MG63 (cell line): ENCODE data around the gene OR5A2. TPM values are rescaled to one million over a fixed set of nuclear protein-coding genes. Genes with fewer than 3 reads are reported as not detected.
A peak's percentile ranks its signal among the peaks of the same experiment; 100 is the strongest.
"Not testable (repeated sequence)": the region's sequence is repeated elsewhere in the genome, so short reads cannot be mapped to it uniquely, and the experiment has no call there.

ENCODE experiments used
- DNase-seq: peaks from one replicate; pipeline ENCODE4 v3.0.0-alpha.2; 2020
- H3K27me3 ChIP-seq: fragments of 250-450 bp; sonication (Bioruptor Pico); 2 replicates; pipeline ENCODE4 v1.5.1; 2020; ENCODE audit warnings: mild to moderate bottlenecking, moderate library complexity
- H3K36me3 ChIP-seq: fragments of 250-450 bp; sonication (Bioruptor Pico); 2 replicates; pipeline ENCODE4 v1.5.1; 2020; ENCODE audit warnings: mild to moderate bottlenecking, moderate library complexity
- H3K4me3 ChIP-seq: fragments of 250-450 bp; sonication (Bioruptor Pico); 2 replicates; pipeline ENCODE4 v1.5.1; 2020; ENCODE audit warnings: mild to moderate bottlenecking, moderate library complexity
- H3K9me3 ChIP-seq: fragments of 250-450 bp; sonication (Bioruptor Pico); 2 replicates; pipeline ENCODE4 v1.5.1; 2020; ENCODE audit warnings: mild to moderate bottlenecking, moderate library complexity
- total RNA-seq: library from RNA; depleted of rRNA; stranded (reverse); fragments of >200 nt; shearing (Covaris generic); gene quantifications from 2 replicates; pipeline ENCODE4 v1.2.3, GENCODE V29; 2014; ENCODE audit warnings: low replicate concordance; rRNA removed

Gene OR5A2
- total RNA-seq: not detected in 2 replicates

- no peaks in the 10 kb centered on the region for H3K36me3 ChIP-seq
- no peak for DNase-seq
- no peaks in the 10 kb centered on the region for H3K27me3 ChIP-seq
Measured at GRCh38 chr11:59426361-59427067, at the start of gene OR5A2. Gene OR5A2, minus strand, starts transcription at chr11:59426413. Its CDS starts 3,460 bp downstream, at chr11:59422953.

DNA sequence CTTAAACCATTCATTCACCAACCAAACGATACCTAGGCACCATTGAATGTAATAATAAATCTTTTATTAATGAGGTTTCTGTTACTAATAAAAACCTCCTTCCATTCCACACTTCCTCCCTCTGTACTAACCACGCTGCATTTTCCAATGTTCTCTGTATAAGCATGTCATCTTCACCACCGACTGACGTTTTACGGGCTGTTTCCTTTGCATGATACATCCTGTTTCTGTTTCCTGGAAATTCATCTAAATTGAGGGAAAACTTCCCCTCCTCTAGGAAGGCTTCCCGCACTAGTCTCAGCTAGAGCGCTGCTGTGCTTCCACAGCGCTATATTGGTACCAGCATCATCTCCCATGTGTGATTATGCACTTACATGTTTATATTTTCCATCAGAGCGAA is 49.0 kb upstream of the OR5A2 start:
- Histone ChIP-seq H3K36me3 (no peaks in the 10 kb centered on the region), H3K4me3 (no peak overlapping the region)

More at GRCh38 chr11:59426361-59427067, at the start of gene OR5A2:
- H3K4me3 ChIP-seq: no peak within 1 kb of the TSS
- H3K9me3 ChIP-seq: no peaks in the 10 kb centered on the region

DNA sequence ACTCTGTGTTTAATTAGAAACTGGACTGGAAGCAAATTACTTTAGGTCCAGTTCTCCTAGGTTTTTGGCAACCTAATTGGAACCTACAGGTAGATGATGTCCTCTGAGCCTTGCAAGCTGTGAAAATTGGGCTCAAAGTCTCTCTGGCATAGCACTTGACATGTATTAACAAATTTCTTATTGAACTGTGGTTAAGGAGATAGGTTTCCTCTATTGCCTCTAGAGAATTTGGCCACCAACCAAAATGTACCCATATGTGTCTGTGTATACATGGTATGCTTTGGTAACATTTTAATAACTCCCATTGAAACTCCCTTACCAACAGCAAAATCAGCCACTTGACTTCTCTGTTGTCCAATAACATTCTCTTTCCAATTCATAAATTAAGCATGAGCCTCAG is 46.8 kb upstream of the OR5A2 start, which contains the start of gene OR4D10:
Gene OR4D10 (plus strand): TSS at position 301 of the 400 bp plus-strand sequence. CDS start 4,115 bp downstream, outside the sequence.
- Histone ChIP-seq H3K9me3 (no peaks in the 10 kb centered on the region), H3K27me3 (no peaks in the 10 kb centered on the region), H3K4me3 (no peak within 1 kb of the TSS), H3K36me3 (no peaks in the 10 kb centered on the region)
- DNase-seq: no peak

More for the DNA sequence above, 49.0 kb upstream of the OR5A2 start:
- Histone ChIP-seq H3K27me3 (no peaks in the 10 kb centered on the region), H3K9me3 (no peaks in the 10 kb centered on the region)
- no peak for DNase-seq

GRCh38 chr11:59463190-59463641 is 37.0 kb upstream of the OR5A2 start:
- no peak overlapping the region for H3K4me3 ChIP-seq
- peak; percentile 92 for DNase-seq
- H3K9me3 ChIP-seq: no peaks in the 10 kb centered on the region
- no peaks in the 10 kb centered on the region for H3K27me3 ChIP-seq
- no peaks in the 10 kb centered on the region for H3K36me3 ChIP-seq

GRCh38 chr11:59459916-59460315 is 33.7 kb upstream of the OR5A2 start:
- H3K9me3 ChIP-seq: no peaks in the 10 kb centered on the region
- no peak for DNase-seq
- no peaks in the 10 kb centered on the region for H3K36me3 ChIP-seq
- no peak overlapping the region for H3K4me3 ChIP-seq
- H3K27me3 ChIP-seq: no peaks in the 10 kb centered on the region

DNA sequence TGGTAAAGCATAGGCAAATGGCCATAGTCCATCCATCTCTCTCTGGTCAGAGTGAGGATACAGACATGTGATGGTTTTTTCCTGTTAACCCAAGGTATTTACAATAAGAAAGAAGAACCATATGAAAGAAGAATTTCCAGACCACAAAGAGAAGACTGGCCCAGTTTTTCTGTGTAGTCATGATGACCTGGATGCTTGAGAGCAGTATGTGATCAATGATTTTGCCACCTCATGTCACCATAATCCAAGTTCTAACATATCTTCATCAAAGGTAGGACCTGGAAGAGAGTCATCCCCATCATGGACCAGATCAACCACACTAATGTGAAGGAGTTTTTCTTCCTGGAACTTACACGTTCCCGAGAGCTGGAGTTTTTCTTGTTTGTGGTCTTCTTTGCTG is 30.4 kb upstream of the OR5A2 start, which contains the start of gene OR4D6:
Gene OR4D6 (plus strand): TSS at position 301 of the 400 bp plus-strand sequence. CDS start 0 bp downstream, at position 301.
- DNase-seq: no peak
- H3K27me3 ChIP-seq: no peaks in the 10 kb centered on the region

GRCh38 chr11:59448484-59448883 is 22.3 kb upstream of the OR5A2 start:
- no peak for DNase-seq
- Histone ChIP-seq H3K9me3 (peaks cover 2% of the 10 kb centered on the region), H3K27me3 (no peaks in the 10 kb centered on the region), H3K36me3 (no peaks in the 10 kb centered on the region), H3K4me3 (no peak overlapping the region)

More for the DNA sequence above, 30.4 kb upstream of the OR5A2 start, which contains the start of gene OR4D6:
- Histone ChIP-seq H3K4me3 (no peak within 1 kb of the TSS), H3K36me3 (no peaks in the 10 kb centered on the region), H3K9me3 (no peaks in the 10 kb centered on the region)

GRCh38 chr11:59445624-59446023 is 19.4 kb upstream of the OR5A2 start:
- not testable (repeated sequence) for DNase-seq, H3K9me3 ChIP-seq, H3K27me3 ChIP-seq, H3K36me3 ChIP-seq, H3K4me3 ChIP-seq

DNA sequence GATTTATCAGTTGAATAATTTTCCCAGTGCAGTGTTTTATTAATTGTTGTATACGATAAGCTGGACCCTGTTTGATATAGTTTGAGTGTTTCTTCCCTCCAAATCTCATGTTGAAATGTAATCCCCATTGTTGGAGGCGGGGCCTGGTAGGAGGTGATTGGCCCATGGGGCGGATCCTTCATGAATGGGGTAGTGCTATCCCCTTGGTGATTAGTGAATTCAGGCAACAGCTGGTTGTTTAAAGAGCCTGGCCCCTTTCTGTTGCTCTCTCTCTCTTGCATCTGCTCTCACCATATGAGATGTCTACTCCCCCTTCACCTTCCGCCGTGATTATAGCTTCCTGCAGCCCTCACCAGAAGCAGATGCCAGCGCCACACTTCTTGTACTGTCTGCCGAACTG is 11.6 kb upstream of the OR5A2 start:
- no peaks in the 10 kb centered on the region for H3K9me3 ChIP-seq
- H3K36me3 ChIP-seq: no peaks in the 10 kb centered on the region
- H3K4me3 ChIP-seq: no peak overlapping the region
- no peak for DNase-seq
- H3K27me3 ChIP-seq: no peaks in the 10 kb centered on the region

GRCh38 chr11:59436169-59436568 is 10.0 kb upstream of the OR5A2 start, which contains the start of gene OR5A1:
Gene OR5A1, plus strand, starts transcription at chr11:59436469. Its CDS starts 6,700 bp downstream, at chr11:59443169.
- DNase-seq: no peak
- Histone ChIP-seq H3K4me3 (no peak within 1 kb of the TSS), H3K9me3 (no peaks in the 10 kb centered on the region), H3K36me3 (no peaks in the 10 kb centered on the region), H3K27me3 (no peaks in the 10 kb centered on the region)

DNA sequence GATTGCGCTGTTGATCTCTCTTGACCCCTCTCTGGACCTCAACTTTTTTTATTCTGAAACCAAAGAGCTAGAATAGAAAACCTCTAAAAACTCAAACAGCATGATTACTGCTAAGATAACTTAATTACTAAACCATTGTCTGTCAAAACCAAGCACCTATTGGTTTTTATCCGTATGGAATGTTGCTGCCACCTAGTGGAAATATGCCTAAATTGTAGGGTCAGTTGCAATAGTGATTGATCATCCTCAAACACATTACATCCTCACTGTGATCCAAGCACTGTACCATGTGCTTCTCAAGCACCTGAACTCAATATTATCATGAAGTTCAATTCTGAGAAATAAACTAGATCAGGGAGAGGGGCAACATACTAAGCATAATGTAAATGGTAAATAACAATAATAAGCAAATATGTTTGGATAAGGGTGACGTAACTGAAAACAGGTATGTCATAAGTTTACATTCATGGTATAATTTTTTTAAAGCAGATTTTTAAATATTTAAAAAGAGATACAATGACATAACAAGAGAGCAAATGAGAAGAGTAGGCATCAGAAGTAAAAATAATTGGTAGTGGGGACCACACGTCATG is 3.8 kb upstream of the OR5A2 start:
- DNase-seq: no peak
- Histone ChIP-seq H3K9me3 (no peaks in the 10 kb centered on the region), H3K36me3 (no peaks in the 10 kb centered on the region), H3K27me3 (no peaks in the 10 kb centered on the region), H3K4me3 (no peak overlapping the region)

DNA sequence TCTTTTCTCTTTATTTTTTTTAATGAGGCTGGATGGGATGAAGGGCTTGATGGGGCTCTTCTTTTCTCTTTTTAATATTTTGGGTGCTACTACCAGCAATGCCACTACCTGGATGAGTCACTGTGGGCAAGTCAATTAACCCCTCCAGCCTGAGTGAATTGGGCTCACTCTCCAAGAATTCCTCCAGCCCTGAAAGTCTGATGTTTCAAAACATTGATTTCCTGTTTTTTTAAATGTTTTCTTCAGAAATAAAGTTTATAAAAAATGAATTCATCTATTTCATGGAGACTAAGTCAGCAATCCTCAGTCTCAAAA is 812 bp upstream of the OR5A2 start:
- no peaks in the 10 kb centered on the region for H3K27me3 ChIP-seq
- DNase-seq: no peak

DNA sequence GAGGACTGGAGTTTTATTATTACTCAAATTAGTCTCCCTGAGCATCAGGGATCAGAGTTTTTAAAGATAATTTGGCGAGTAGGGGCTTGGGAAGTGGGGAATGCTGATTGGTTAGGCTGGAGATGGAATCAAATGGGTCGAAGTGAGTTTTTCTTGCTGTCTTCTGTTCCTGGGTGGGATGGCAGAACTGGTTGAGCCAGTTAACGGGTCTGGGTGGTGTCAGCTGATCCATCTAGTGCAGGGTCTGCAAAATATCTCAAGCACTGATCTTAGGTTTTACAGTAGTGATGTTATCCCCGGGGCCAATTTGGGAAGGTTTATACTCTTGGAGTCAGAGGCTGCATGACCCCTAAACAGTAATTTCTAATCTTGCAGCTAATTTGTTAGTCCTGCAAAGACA is 1.1 kb downstream of the OR5A2 start:
- DNase-seq: no peak
- H3K4me3 ChIP-seq: no peak overlapping the region
- no peaks in the 10 kb centered on the region for H3K36me3 ChIP-seq
- H3K9me3 ChIP-seq: no peaks in the 10 kb centered on the region
- no peaks in the 10 kb centered on the region for H3K27me3 ChIP-seq

More for the DNA sequence above, 812 bp upstream of the OR5A2 start:
- H3K36me3 ChIP-seq: no peaks in the 10 kb centered on the region
- H3K9me3 ChIP-seq: no peaks in the 10 kb centered on the region
- no peak overlapping the region for H3K4me3 ChIP-seq

DNA sequence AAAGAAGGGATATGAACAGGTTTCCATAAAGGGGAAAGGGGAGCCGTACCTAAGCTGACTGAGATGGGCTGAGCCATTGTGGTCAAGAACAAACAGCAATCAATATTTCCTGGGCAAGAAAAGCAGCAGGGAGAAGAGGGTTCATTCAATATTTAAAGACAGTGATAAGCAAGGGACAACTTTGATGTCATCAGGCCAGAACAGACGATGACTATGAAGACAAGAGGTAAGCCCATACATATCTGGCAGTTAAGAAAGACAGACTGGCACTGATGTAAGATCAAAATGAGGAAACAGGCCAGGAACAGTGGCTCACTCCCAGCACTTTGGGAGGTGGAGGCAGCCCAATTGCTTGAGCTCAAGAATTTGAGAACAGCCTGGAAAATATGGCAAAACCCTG is 2.4 kb downstream of the OR5A2 start:
- no peaks in the 10 kb centered on the region for H3K36me3 ChIP-seq
- H3K4me3 ChIP-seq: no peak overlapping the region
- no peaks in the 10 kb centered on the region for H3K27me3 ChIP-seq
- no peak for DNase-seq
- H3K9me3 ChIP-seq: no peaks in the 10 kb centered on the region

- no peak overlapping the region for H3K4me3 ChIP-seq
- no peak for DNase-seq
- no peaks in the 10 kb centered on the region for H3K9me3 ChIP-seq
- no peaks in the 10 kb centered on the region for H3K36me3 ChIP-seq
- no peaks in the 10 kb centered on the region for H3K27me3 ChIP-seq
Measured at GRCh38 chr11:59418156-59418555, 8.1 kb downstream of the OR5A2 start.

DNA sequence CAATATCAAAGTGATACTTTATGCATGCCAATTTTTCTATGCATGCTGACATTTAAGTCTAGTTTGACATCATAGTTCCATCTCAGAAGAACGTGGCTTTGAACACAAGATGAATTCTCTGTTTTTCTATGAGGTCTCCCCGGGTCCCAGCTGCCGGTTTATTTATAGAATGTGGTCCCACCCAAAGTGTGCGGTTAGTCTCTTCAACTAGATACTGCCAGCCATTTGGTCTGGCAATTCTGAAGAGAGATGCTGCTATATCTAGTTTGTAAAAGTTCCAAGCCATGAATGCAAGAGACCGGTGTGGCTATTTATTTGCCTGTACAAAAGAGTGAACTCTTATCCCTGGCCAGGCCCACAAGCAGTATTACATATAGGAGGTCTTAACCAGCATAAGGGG is 9.2 kb downstream of the OR5A2 start:
- Histone ChIP-seq H3K9me3 (no peaks in the 10 kb centered on the region), H3K36me3 (no peaks in the 10 kb centered on the region), H3K4me3 (no peak overlapping the region), H3K27me3 (no peaks in the 10 kb centered on the region)
- DNase-seq: no peak

DNA sequence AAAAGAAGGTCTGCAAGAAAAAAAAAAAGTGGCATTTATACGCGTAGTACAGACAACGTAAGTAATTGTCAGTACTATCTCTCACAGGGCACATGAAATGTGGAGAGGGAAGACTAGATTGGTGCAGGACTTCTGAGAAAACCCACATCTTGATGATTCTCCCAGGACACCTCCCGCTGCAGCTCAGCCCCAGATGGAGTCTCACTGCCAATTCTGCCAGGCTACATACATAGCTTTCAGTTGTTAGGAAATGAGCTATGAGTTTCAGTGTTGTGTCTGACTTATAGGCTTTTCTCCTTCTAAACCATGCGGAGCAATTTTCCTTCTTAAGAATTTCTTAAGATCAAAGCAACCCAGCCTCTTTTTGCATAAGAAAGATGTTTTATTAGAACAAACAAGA is 9.6 kb downstream of the OR5A2 start:
- H3K36me3 ChIP-seq: no peaks in the 10 kb centered on the region
- no peaks in the 10 kb centered on the region for H3K27me3 ChIP-seq
- no peak overlapping the region for H3K4me3 ChIP-seq
- no peaks in the 10 kb centered on the region for H3K9me3 ChIP-seq
- no peak for DNase-seq

DNA sequence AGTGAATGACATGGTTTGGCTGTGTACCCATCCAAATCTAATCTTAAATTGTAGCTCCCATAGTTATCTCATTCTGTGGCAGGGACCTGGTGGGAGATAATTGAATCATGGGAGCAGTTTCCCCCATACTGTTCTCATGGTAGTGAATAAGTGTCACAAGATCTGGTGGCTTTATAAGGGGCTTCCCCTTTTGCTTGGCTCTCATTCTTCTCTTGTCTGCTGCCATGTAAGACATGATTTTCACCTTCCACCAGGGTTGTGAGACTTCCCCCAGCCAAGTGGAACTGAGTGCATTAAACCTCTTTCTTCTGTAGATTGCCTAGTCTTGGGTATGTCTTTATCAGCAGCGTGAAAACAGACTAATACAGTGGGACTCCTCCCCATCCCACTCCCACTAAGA is 11.1 kb downstream of the OR5A2 start:
- Histone ChIP-seq H3K4me3 (no peak overlapping the region), H3K36me3 (no peaks in the 10 kb centered on the region), H3K27me3 (no peaks in the 10 kb centered on the region), H3K9me3 (peaks cover under 1% of the 10 kb centered on the region; the same call in 1 of the 2 replicates)
- DNase-seq: no peak
